ENCODE measurements around the gene AFF3.

Gene AFF3

GRCh38 chr2:99850084-99850710 is 292.2 kb downstream of the AFF3 start:
- no peak for DNase-seq

GRCh38 chr2:99846462-99847107 is 295.8 kb downstream of the AFF3 start:
- no peak for DNase-seq

GRCh38 chr2:99845296-99845695 is 297.1 kb downstream of the AFF3 start:
- DNase-seq = no peak

GRCh38 chr2:99842451-99842850 is 299.9 kb downstream of the AFF3 start:
- DNase-seq = no peak

- DNase-seq = no peak
These were observed 300.6 kb downstream of the AFF3 start for GRCh38 chr2:99841749-99842148.

- DNase-seq = no peak
These were observed 301.6 kb downstream of the AFF3 start for GRCh38 chr2:99840831-99841230.

GRCh38 chr2:99836690-99837605 is 305.4 kb downstream of the AFF3 start:
- DNase-seq = no peak

- DNase-seq = no peak
These were observed 308.0 kb downstream of the AFF3 start for GRCh38 chr2:99834426-99834825.

- no peak for DNase-seq
These were observed 308.7 kb downstream of the AFF3 start for GRCh38 chr2:99833586-99834201.

GRCh38 chr2:99832926-99833325 is 309.5 kb downstream of the AFF3 start:
- DNase-seq = no peak

- DNase-seq = no peak
These were observed 310.6 kb downstream of the AFF3 start for GRCh38 chr2:99831772-99832171.

GRCh38 chr2:99827296-99827999 is 314.9 kb downstream of the AFF3 start:
- no peak for DNase-seq

GRCh38 chr2:99825630-99826029 is 316.8 kb downstream of the AFF3 start:
- no peak for DNase-seq

GRCh38 chr2:99824758-99825157 is 317.6 kb downstream of the AFF3 start:
- no peak for DNase-seq

GRCh38 chr2:99822474-99823207 is 319.7 kb downstream of the AFF3 start:
- DNase-seq = no peak

GRCh38 chr2:99821984-99822383 is 320.4 kb downstream of the AFF3 start:
- no peak for DNase-seq

GRCh38 chr2:99821572-99821971 is 320.8 kb downstream of the AFF3 start:
- no peak for DNase-seq

- no peak for DNase-seq
These were observed 321.4 kb downstream of the AFF3 start for GRCh38 chr2:99821039-99821438.

GRCh38 chr2:99819766-99820165 is 322.6 kb downstream of the AFF3 start:
- DNase-seq = no peak

- DNase-seq = no peak
These were observed 323.5 kb downstream of the AFF3 start for GRCh38 chr2:99818842-99819241.

GRCh38 chr2:99816908-99817307 is 325.5 kb downstream of the AFF3 start:
- DNase-seq = no peak

- no peak for DNase-seq
These were observed 330.0 kb downstream of the AFF3 start for GRCh38 chr2:99812426-99812825.

All from activated CD4-positive, alpha-beta T cell treated with anti-CD3 and anti-CD28 coated beads, Interleukin-10, Interleukin-2, amounts not matched to agents 100 ng/mL and 50 ng/mL, durations not matched to agents 16 hours and 8 hours (primary cell).